ENCODE data around the gene WDTC1.

GRCh38 chr1:27203946-27204345 is 30.5 kb upstream of the WDTC1 start:
- TF ChIP-seq CTCF (IDR thresholded peaks at IDR 0.05): no peak
- TF ChIP-seq POLR2AphosphoS5 (IDR thresholded peaks at IDR 0.05): no peak
- TF ChIP-seq POLR2A (IDR thresholded peaks at IDR 0.05): no peak
- no peak for TF ChIP-seq EP300 (IDR thresholded peaks at IDR 0.05)

All from gastroesophageal sphincter (tissue), 3 donors.